Measurements from ENCODE around the gene OR2A5. TPM values are rescaled to one million over a fixed set of nuclear protein-coding genes. Genes with fewer than 3 reads are reported as not detected.

The OR2A5 gene
- total and polyA plus RNA-seq, 7 donors: not detected

- no peak for DNase-seq
- no peak overlapping the region for H3K4me3 ChIP-seq
- WGBS, 2 donors: 68 to 85% methylated on average over 5 of the region's 5 CpGs
- intact Hi-C loops (cut with DNase I): no loop called here
- H3K4me1 ChIP-seq: no peaks in the 10 kb centered on the region
- H3K27ac ChIP-seq: no peak overlapping the region
- TF ChIP-seq EP300 (IDR thresholded peaks at IDR 0.05) (no peak), POLR2AphosphoS5 (IDR thresholded peaks at IDR 0.05) (no peak), POLR2A (IDR thresholded peaks at IDR 0.05) (no peak)
- TF ChIP-seq, protein P1, sequence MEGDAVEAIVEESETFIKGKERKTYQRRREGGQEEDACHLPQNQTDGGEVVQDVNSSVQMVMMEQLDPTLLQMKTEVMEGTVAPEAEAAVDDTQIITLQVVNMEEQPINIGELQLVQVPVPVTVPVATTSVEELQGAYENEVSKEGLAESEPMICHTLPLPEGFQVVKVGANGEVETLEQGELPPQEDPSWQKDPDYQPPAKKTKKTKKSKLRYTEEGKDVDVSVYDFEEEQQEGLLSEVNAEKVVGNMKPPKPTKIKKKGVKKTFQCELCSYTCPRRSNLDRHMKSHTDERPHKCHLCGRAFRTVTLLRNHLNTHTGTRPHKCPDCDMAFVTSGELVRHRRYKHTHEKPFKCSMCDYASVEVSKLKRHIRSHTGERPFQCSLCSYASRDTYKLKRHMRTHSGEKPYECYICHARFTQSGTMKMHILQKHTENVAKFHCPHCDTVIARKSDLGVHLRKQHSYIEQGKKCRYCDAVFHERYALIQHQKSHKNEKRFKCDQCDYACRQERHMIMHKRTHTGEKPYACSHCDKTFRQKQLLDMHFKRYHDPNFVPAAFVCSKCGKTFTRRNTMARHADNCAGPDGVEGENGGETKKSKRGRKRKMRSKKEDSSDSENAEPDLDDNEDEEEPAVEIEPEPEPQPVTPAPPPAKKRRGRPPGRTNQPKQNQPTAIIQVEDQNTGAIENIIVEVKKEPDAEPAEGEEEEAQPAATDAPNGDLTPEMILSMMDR (IDR thresholded peaks at IDR 0.05): no peak
- peaks cover 0 to 13% (median 0%) of the 10 kb centered on the region in 4 donors for H3K9me3 ChIP-seq
- no peaks in the 10 kb centered on the region for H3K36me3 ChIP-seq
- H3K27me3 ChIP-seq: no peaks in the 10 kb centered on the region
These were observed 37.1 kb upstream of the OR2A5 start for GRCh38 chr7:144011458-144012230.

DNA sequence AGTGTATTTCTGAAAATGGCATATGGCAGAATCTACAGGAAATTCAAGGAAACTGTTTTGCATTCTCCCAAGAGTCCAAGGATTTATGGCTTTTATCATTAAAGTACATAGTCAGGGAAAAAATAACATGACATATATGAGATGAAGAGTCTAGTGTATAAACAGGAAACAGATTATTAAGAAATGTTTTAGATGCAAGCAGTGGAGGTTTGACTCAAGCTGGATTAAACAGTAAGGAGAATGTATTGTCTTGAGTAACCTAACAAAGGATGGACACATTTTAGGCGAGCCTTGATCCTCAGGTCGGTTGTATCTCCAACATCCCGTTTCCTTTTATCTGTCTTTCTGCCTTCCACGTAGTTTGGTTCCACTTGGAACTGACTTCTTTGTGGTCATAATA lies 30.7 kb upstream of the OR2A5 start:
- no peaks in the 10 kb centered on the region for H3K9me3 ChIP-seq
- 66 to 87% methylated on average over 4 of the region's 4 CpGs for WGBS, 2 donors
- H3K27me3 ChIP-seq: no peaks in the 10 kb centered on the region
- H3K36me3 ChIP-seq: no peaks in the 10 kb centered on the region
- intact Hi-C loops (cut with DNase I): no loop called here
- no peaks in the 10 kb centered on the region for H3K4me1 ChIP-seq
- no peak for DNase-seq
- TF ChIP-seq POLR2A (IDR thresholded peaks at IDR 0.05) (no peak), EP300 (IDR thresholded peaks at IDR 0.05) (no peak), POLR2AphosphoS5 (IDR thresholded peaks at IDR 0.05) (no peak)
- TF ChIP-seq, protein P1 (IDR thresholded peaks at IDR 0.05): no peak
- H3K27ac ChIP-seq: no peak overlapping the region
- no peak overlapping the region for H3K4me3 ChIP-seq

- Histone ChIP-seq H3K27ac (no peak overlapping the region), H3K27me3 (no peaks in the 10 kb centered on the region), H3K4me1 (no peaks in the 10 kb centered on the region), H3K36me3 (no peaks in the 10 kb centered on the region), H3K4me3 (no peak overlapping the region), H3K9me3 (no peaks in the 10 kb centered on the region)
- WGBS, 2 donors: 55 to 67% methylated on average over 2 of the region's 2 CpGs
- no peak for DNase-seq
- TF ChIP-seq POLR2A (IDR thresholded peaks at IDR 0.05) (no peak), EP300 (IDR thresholded peaks at IDR 0.05) (no peak), POLR2AphosphoS5 (IDR thresholded peaks at IDR 0.05) (no peak)
- TF ChIP-seq, protein P1 (IDR thresholded peaks at IDR 0.05): no peak
- intact Hi-C loops (cut with DNase I): no loop called here
These were observed 29.3 kb upstream of the OR2A5 start for GRCh38 chr7:144019457-144019856.

DNA sequence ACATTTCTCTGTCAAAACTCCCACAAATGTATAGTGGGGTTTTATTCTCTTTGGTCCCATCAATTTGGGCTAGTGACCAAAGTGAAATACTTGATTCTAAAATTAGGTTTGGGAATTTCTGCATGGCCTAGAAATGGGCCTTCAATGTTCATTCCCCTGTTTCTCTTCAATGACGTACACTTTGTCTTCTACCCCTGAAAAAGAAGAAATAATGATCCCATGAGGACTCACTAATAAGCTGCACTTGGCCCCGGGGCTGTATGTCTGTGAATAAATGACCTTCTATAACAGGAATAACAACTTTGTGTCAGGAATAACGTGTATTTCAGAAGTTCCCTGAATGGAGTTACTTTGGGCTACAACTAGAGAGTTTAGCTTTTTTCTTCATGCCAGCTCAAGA lies 28.4 kb upstream of the OR2A5 start:
- intact Hi-C loops (cut with DNase I): no loop called here
- no peak for TF ChIP-seq EP300 (IDR thresholded peaks at IDR 0.05)
- TF ChIP-seq, protein P1 (IDR thresholded peaks at IDR 0.05): no peak
- no peak for TF ChIP-seq POLR2AphosphoS5 (IDR thresholded peaks at IDR 0.05)
- no peak for TF ChIP-seq POLR2A (IDR thresholded peaks at IDR 0.05)
- Histone ChIP-seq H3K36me3 (no peaks in the 10 kb centered on the region), H3K27me3 (no peaks in the 10 kb centered on the region), H3K27ac (no peak overlapping the region), H3K9me3 (no peaks in the 10 kb centered on the region), H3K4me1 (no peaks in the 10 kb centered on the region), H3K4me3 (no peak overlapping the region)
- no peak for DNase-seq
- WGBS, 2 donors: 56 to 57% methylated on average over 3 of the region's 3 CpGs

- no peak for TF ChIP-seq EP300 (IDR thresholded peaks at IDR 0.05)
- no peak for TF ChIP-seq POLR2A (IDR thresholded peaks at IDR 0.05)
- TF ChIP-seq POLR2AphosphoS5 (IDR thresholded peaks at IDR 0.05): no peak
- TF ChIP-seq, protein P1 (IDR thresholded peaks at IDR 0.05): no peak
- Histone ChIP-seq H3K27ac (no peak overlapping the region), H3K27me3 (no peaks in the 10 kb centered on the region), H3K36me3 (no peaks in the 10 kb centered on the region), H3K9me3 (no peaks in the 10 kb centered on the region), H3K4me3 (no peak overlapping the region), H3K4me1 (no peaks in the 10 kb centered on the region)
- intact Hi-C loops (cut with DNase I): no loop called here
- DNase-seq: no peak
These were observed 26.6 kb upstream of the OR2A5 start for GRCh38 chr7:144022169-144022568.
